ENCODE data around the gene NUP214. TPM values are rescaled to one million over a fixed set of nuclear protein-coding genes. Genes with fewer than 3 reads are reported as not detected.

The NUP214 gene
- total RNA-seq, 2 donors from 2014 or later, result 66.2 to 121 TPM

DNA sequence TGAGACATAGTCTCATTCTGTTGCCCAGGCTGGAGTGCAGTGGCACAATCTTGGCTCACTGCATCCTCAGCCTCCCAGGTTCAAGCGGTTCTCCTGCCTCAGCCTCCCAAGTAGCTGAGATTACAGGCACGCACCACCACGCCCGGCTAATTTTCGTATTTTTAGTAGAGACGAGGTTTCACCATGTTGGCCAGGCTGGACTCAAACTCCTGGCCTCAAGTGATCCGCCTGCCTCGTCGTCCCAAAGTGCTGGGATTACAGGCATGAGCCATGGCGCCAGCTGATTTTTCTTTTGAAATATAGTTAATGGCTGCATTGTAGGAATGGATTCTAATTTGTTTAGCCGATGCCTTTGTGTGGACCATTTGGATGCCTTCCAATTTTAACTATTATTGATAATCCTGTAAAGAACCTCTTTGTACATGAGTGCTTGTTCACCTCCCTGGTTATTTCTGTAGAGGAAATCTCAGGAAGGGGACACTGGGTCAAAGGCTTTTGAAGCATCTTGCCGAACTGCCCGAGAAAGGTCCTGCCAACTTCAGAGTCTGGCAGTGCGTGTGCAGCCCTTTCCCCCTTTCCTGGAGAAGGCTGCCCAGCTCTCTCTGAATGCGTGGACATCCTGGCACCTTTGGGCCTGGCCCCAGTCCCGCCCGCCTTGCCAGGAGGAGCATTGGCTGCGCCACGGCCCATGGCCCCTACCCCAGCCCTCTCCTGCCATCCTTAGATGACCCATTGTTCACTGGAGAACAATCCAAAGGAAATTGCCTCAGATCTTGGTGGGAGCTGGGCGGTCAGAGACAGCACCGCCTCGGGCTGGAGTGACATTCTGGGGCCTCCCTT is 8.9 kb upstream of the NUP214 start:
- Mint-ChIP-seq H3K9me3 (no peaks in the 10 kb centered on the region), H3K4me3 (no peak overlapping the region)

DNA sequence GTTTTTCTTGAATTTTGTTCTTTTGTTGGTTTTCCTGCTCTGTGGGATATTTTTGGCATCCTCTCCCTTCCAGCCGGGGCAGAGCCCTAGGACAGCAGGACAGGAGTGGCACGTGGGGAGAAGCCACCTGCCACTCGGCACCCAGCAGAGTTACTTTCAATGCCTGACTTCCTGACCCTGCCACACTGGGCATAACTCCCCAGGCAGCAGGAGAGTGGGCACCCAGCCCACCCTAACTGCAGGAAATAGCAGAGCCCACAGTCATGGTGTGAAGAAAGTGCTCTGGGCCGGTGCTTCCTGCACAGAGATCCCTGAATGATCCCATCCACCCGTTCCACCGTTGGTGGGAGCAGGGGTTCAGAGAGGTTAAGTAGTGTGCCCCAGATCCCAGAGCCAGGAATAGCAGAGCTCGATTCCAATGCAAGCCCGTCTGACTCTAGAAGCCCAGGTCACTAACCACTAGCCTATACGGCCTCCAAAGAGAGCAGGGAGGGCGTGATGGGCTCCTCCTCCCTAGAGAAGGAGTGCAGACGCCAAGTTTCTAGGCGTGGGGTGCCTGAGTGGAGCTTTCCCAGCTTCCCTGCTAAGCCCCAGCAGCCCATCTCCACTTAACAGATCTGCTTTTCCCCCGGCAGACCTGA is 8.1 kb upstream of the NUP214 start:
- Mint-ChIP-seq H3K9me3 (no peaks in the 10 kb centered on the region), H3K27me3 (peaks cover 2 to 7% of the 10 kb centered on the region in 2 donors), H3K4me1 (ENCODE audit: low read depth in 2 of 2) (no peaks in the 10 kb centered on the region), H3K36me3 (no peaks in the 10 kb centered on the region), H3K4me3 (no peak overlapping the region), H3K27ac (no peak overlapping the region)
- DNase-seq (ENCODE audit: low spot score) (no peak), ATAC-seq (no peak)

More for the DNA sequence above, 8.9 kb upstream of the NUP214 start:
- no peaks in the 10 kb centered on the region for H3K4me1 Mint-ChIP-seq (ENCODE audit: low read depth in 2 of 2)
- no peak overlapping the region for H3K27ac Mint-ChIP-seq
- DNase-seq (ENCODE audit: low spot score) (no peak), ATAC-seq (no peak)
- peaks cover 2 to 7% of the 10 kb centered on the region in 2 donors for H3K27me3 Mint-ChIP-seq
- no peaks in the 10 kb centered on the region for H3K36me3 Mint-ChIP-seq

DNA sequence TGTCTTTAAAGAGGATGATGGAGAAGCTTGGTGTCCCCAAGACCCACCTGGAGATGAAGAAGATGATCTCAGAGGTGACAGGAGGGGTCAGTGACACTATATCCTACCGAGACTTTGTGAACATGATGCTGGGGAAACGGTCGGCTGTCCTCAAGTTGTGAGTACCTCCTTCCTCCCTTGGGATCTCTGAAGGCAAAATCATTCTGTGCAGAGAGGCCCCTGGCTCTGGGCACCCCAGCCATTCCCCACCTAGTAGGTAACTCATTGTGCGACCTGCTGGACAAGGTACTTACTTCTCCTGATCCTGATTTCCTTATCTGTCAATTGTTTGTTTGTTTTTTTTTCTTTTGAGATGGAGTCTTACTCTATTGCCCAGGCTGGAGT is 7.6 kb upstream of the NUP214 start:
- H3K27me3 Mint-ChIP-seq, result peaks cover 2 to 7% of the 10 kb centered on the region in 2 donors
- no peak for ATAC-seq
- no peaks in the 10 kb centered on the region for H3K9me3 Mint-ChIP-seq
- H3K27ac Mint-ChIP-seq, result no peak overlapping the region
- H3K4me1 Mint-ChIP-seq (ENCODE audit: low read depth in 2 of 2), result no peaks in the 10 kb centered on the region
- H3K36me3 Mint-ChIP-seq, result no peaks in the 10 kb centered on the region
- no peak overlapping the region for H3K4me3 Mint-ChIP-seq
- no peak for DNase-seq (ENCODE audit: low spot score)

DNA sequence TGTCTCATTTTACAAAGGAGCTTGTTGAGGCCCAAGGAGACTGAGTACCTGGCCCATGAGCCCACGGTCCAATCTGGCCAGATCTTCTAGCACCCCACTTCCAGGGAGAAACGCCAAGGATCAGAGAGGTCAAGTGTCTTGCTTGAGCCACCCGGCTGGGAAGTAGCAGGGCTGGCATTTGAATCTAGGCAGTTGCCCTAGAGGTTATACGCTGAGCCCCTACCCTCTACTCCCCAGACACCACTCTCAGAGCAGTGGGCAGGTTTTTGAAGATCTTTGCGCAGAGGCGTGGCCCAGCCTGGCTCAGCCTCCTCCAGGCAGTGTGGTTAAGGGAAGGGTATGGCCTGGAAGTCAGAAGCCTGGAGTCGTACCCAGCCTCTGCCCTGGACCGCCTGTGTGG is 5.8 kb upstream of the NUP214 start:
- ATAC-seq (no peak), DNase-seq (ENCODE audit: low spot score) (no peak)
- H3K27ac Mint-ChIP-seq, result no peak overlapping the region
- peaks cover 2 to 7% of the 10 kb centered on the region in 2 donors for H3K27me3 Mint-ChIP-seq
- no peaks in the 10 kb centered on the region for H3K36me3 Mint-ChIP-seq
- H3K9me3 Mint-ChIP-seq, result no peaks in the 10 kb centered on the region
- H3K4me3 Mint-ChIP-seq, result no peak overlapping the region
- peaks cover 0 to under 1% of the 10 kb centered on the region in 2 donors for H3K4me1 Mint-ChIP-seq (ENCODE audit: low read depth in 2 of 2)

DNA sequence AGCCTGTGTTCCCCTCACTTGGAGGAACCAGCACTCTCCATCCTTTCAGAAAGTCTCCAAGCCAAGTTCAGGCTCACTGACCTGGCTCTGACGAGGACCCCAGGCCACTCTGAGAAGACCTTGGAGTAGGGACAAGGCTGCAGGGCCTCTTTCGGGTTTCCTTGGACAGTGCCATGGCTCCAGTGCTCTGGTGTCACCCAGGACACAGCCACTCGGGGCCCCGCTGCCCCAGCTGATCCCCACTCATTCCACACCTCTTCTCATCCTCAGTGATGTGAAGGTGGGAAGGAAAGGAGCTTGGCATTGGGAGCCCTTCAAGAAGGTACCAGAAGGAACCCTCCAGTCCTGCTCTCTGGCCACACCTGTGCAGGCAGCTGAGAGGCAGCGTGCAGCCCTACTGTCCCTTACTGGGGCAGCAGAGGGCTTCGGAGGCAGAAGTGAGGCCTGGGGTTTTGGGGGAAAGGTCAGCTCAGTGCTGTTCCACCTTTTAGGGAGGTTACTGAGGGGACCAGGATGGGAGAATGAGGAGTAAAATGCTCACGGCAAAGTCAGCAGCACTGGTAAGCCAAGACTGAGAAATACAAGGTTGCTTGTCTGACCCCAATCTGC is 4.7 kb upstream of the NUP214 start:
- Mint-ChIP-seq H3K27me3 (peaks cover 2 to 7% of the 10 kb centered on the region in 2 donors), H3K9me3 (no peaks in the 10 kb centered on the region), H3K4me3 (no peak overlapping the region)

DNA sequence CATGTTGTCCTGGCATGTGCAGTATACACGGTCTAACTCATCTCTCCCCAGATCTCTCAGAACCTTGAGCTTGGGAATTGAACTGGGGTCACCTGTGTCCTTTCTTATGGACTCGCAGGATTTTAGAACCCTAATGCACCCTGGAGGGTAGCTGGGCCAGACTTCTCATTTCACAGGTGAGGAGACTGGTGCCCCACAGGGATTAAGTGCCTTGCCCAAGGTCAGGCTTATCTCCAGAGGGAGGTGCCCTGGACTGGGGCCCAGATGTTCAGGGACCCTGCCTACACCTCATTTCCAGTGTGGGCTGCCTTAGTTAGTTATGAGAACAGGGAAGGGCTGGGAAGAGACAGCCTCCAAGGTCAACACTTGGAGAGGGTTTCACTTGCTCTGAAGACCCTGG is 4.0 kb upstream of the NUP214 start:
- ATAC-seq (no peak), DNase-seq (ENCODE audit: low spot score) (no peak)
- no peaks in the 10 kb centered on the region for H3K9me3 Mint-ChIP-seq
- peaks cover 2 to 7% of the 10 kb centered on the region in 2 donors for H3K27me3 Mint-ChIP-seq
- H3K4me3 Mint-ChIP-seq, result no peak overlapping the region
- no peaks in the 10 kb centered on the region for H3K36me3 Mint-ChIP-seq
- peaks cover 14 to 15% of the 10 kb centered on the region in 2 donors for H3K4me1 Mint-ChIP-seq (ENCODE audit: low read depth in 2 of 2)
- no peak overlapping the region for H3K27ac Mint-ChIP-seq

More for the DNA sequence above, 4.7 kb upstream of the NUP214 start:
- Mint-ChIP-seq H3K27ac (no peak overlapping the region), H3K36me3 (no peaks in the 10 kb centered on the region), H3K4me1 (ENCODE audit: low read depth in 2 of 2) (peaks cover 9 to 10% of the 10 kb centered on the region in 2 donors)
- DNase-seq (ENCODE audit: low spot score) (no peak), ATAC-seq (no peak)

DNA sequence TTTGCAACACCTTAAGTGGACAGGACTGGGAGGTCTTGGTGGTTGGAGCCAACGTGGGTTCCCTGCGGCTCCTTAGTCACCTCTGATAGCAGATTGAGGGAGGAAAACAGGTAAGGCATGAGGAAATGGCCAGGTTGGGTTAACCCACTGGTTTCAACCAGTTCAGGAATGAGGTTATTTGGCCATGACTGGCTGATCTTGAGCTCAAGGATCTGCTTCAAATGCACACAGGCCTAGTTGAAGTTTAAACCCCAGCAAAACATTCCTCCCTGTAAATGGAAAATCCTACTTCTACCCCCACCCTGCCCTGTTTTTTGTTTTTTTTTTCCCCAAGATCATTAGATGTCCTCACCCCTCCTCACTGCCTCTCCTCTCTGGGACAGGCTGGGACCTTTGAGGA is 3.2 kb upstream of the NUP214 start:
- no peaks in the 10 kb centered on the region for H3K36me3 Mint-ChIP-seq
- no peak for ATAC-seq

DNA sequence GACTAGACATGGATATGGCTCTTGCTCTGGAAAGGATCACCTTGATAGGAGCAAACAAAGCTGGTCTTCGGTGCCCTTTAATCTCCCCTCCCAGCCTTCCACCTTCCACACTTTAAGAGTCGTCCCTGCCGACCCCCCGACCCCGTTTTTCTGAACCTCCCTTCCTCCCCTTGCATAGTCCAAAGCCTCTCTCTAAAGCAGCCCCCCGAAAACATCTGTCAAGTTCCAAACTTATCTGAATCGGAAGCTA is 423 bp upstream of the NUP214 start:
- Mint-ChIP-seq H3K27me3 (peaks cover 0 to 2% of the 10 kb centered on the region in 2 donors), H3K27ac (peak overlapping the region; percentile 94 to 97), H3K4me3 (peak overlapping the region; percentile 98), H3K4me1 (ENCODE audit: low read depth in 2 of 2) (peaks cover 14 to 22% of the 10 kb centered on the region in 2 donors), H3K36me3 (peaks cover 22% of the 10 kb centered on the region), H3K9me3 (no peaks in the 10 kb centered on the region)
- DNase-seq (ENCODE audit: low spot score), result no peak
- ATAC-seq, result no peak

More for the DNA sequence above, 3.2 kb upstream of the NUP214 start:
- Mint-ChIP-seq H3K4me1 (ENCODE audit: low read depth in 2 of 2) (peaks cover 14 to 16% of the 10 kb centered on the region in 2 donors), H3K9me3 (no peaks in the 10 kb centered on the region), H3K27me3 (peaks cover 2 to 7% of the 10 kb centered on the region in 2 donors), H3K4me3 (no peak overlapping the region), H3K27ac (no peak overlapping the region)
- DNase-seq (ENCODE audit: low spot score), result no peak

DNA sequence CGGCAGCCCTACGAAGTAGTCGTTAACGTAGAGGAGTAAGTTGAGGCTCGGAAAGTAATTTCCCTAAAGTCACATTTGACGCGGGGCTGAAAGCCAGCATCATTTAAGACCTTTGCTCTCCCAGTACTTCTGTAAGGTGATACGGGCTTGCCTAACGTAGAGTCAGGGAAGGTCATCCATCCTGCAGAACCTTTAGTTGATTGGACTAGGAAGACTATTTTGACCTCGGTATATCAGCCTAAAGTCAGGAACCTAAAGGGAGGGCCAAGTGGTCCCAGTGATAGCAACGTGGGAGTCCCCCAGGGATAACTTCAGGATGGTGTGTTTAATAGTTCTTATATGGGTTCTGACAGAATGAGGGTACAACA is 657 bp downstream of the NUP214 start:
- Mint-ChIP-seq H3K27ac (peak overlapping the region; percentile 94 to 97), H3K4me3 (peak overlapping the region; percentile 98), H3K9me3 (no peaks in the 10 kb centered on the region), H3K36me3 (peaks cover 22% of the 10 kb centered on the region), H3K4me1 (ENCODE audit: low read depth in 2 of 2) (peaks cover 14 to 22% of the 10 kb centered on the region in 2 donors), H3K27me3 (no peaks in the 10 kb centered on the region)
- no peak for DNase-seq (ENCODE audit: low spot score)
- ATAC-seq, result no peak

DNA sequence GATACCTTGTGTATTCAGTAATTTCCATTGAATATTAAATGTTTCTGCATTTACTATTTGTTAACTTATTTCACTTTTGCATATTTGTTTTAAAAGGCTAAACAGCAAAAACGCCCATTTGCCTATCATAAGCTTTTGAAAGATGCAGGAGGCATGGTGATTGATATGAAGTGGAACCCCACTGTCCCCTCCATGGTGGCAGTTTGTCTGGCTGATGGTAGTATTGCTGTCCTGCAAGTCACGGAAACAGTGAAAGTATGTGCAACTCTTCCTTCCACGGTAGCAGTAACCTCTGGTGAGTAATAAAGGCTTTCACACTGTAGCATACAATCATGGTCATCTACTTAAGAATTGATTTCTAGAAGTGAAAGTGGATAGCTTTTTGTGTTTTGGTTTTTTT is 3.8 kb downstream of the NUP214 start:
- ATAC-seq (no peak), DNase-seq (ENCODE audit: low spot score) (no peak)
- peaks cover 14 to 22% of the 10 kb centered on the region in 2 donors for H3K4me1 Mint-ChIP-seq (ENCODE audit: low read depth in 2 of 2)

DNA sequence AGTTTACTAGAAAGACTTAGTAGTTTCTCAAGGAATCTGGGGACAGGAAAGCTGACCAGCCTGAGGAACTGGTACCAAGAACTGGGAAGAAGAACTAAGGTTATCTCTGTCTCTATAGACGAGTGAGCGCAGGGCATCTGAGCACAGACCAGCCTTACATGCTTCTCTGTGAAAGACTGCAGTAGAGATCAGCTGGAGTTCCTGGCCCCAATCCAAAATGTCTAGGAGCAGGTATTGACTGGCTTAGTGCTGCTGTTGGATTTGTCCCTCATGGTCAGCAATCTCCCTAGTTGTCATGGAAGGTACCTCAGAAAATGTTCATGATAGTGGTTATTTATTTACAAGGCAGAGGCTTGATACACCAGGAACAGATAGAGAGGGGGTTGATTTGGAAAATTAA is 13.3 kb downstream of the NUP214 start:
- H3K27me3 Mint-ChIP-seq, result no peaks in the 10 kb centered on the region
- no peak overlapping the region for H3K27ac Mint-ChIP-seq
- no peak for DNase-seq (ENCODE audit: low spot score)
- no peaks in the 10 kb centered on the region for H3K4me1 Mint-ChIP-seq (ENCODE audit: low read depth in 2 of 2)
- no peaks in the 10 kb centered on the region for H3K9me3 Mint-ChIP-seq
- H3K36me3 Mint-ChIP-seq, result peaks cover 38% of the 10 kb centered on the region
- H3K4me3 Mint-ChIP-seq, result no peak overlapping the region
- no peak for ATAC-seq

More for the DNA sequence above, 3.8 kb downstream of the NUP214 start:
- Mint-ChIP-seq H3K27ac (no peak overlapping the region), H3K9me3 (no peaks in the 10 kb centered on the region), H3K27me3 (no peaks in the 10 kb centered on the region), H3K4me3 (no peak overlapping the region), H3K36me3 (peaks cover 34% of the 10 kb centered on the region)

DNA sequence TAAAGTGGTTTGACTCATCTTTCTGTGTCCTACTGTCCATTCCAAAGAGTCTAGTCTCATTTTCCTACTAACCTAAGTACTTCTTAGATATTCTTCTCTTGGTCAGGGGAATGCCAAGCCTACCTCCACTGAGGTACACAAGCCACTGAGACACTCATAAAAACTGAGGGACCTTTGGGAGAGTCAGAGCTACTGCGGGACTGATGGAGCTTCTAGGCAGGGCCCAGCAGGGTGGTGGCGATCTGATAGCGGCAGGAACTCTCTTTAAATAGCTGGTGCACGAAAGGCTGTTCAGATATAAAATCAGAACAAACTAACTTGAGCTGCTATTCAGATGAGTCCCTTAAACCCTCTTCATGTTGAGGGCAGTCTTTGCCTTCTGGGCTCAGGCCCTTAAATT is 14.7 kb downstream of the NUP214 start:
- H3K4me3 Mint-ChIP-seq, result no peak overlapping the region
- H3K36me3 Mint-ChIP-seq, result peaks cover 42% of the 10 kb centered on the region
- no peaks in the 10 kb centered on the region for H3K9me3 Mint-ChIP-seq
- ATAC-seq, result no peak
- no peaks in the 10 kb centered on the region for H3K27me3 Mint-ChIP-seq
- DNase-seq (ENCODE audit: low spot score), result no peak
- H3K27ac Mint-ChIP-seq, result no peak overlapping the region
- peaks cover 0 to 5% of the 10 kb centered on the region in 2 donors for H3K4me1 Mint-ChIP-seq (ENCODE audit: low read depth in 2 of 2)

DNA sequence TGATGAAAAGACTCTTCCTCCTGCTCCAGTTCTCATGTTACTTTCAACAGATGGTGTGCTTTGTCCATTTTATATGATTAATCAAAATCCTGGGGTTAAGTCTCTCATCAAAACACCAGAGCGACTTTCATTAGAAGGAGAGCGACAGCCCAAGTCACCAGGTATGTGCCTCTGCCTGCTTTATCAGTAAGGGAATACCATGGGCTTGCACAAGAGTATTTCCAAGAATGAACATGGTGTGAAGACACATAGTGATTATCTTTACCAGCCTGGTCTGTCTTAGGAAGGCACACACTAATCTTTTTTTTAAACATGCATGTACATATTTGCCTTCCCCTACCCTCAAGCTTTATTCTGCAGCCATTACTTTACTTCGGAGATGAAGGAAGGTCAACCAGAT is 15.2 kb downstream of the NUP214 start:
- H3K9me3 Mint-ChIP-seq, result no peaks in the 10 kb centered on the region
- DNase-seq (ENCODE audit: low spot score), result no peak
- H3K36me3 Mint-ChIP-seq, result peaks cover 46% of the 10 kb centered on the region
- H3K4me1 Mint-ChIP-seq (ENCODE audit: low read depth in 2 of 2), result peaks cover 0 to 5% of the 10 kb centered on the region in 2 donors
- H3K27ac Mint-ChIP-seq, result no peak overlapping the region
- no peak for ATAC-seq
- H3K27me3 Mint-ChIP-seq, result no peaks in the 10 kb centered on the region
- no peak overlapping the region for H3K4me3 Mint-ChIP-seq

DNA sequence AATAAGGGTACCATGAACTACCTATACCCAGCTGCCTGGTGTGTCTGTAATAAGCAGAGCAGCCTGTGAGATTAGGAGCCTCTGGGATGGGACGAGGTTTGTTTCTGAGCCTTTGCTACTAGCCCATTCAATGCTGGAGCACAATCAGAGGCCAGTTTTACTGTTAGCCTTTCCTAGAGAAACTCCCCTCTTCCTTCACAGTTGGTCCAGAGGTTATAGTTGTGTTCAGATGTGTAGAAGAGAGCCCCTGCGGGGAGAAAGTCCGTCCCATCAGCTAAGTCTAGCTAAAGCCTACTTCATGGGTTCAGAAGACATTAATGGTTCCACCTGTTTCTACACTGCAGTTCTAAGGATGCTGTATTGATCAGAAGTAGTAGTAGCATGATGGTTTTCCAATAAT is 16.8 kb downstream of the NUP214 start:
- Mint-ChIP-seq H3K9me3 (no peaks in the 10 kb centered on the region), H3K27me3 (no peaks in the 10 kb centered on the region), H3K4me3 (no peak overlapping the region), H3K27ac (no peak overlapping the region), H3K4me1 (ENCODE audit: low read depth in 2 of 2) (peaks cover 0 to 5% of the 10 kb centered on the region in 2 donors), H3K36me3 (peaks cover 44% of the 10 kb centered on the region)
- no peak for DNase-seq (ENCODE audit: low spot score)
- no peak for ATAC-seq
